Hepatocyte (in vitro differentiated cells): Measurements from ENCODE around the gene MACROD2. TPM values are rescaled to one million over a fixed set of nuclear protein-coding genes. Genes with fewer than 3 reads are reported as not detected.

Experiments used
- DNase-seq: peaks from one replicate; pipeline ENCODE4 v3.0.0-alpha.2; 2016; ENCODE audit warnings: low spot score
- H2AFZ ChIP-seq: fragments of 200-600 bp; sonication (generic); 2 replicates; pipeline ENCODE4 v1.6.0; 2016; ENCODE audit warnings: antibody characterized with exemption, mild to moderate bottlenecking
- H3K27ac ChIP-seq: fragments of 200-600 bp; sonication (generic); 2 replicates; pipeline ENCODE4 v1.5.1; 2016; ENCODE audit warnings: mild to moderate bottlenecking
- H3K27me3 ChIP-seq: fragments of 200-600 bp; sonication (generic); 2 replicates; pipeline ENCODE4 v1.6.1; 2016
- H3K36me3 ChIP-seq: fragments of 200-600 bp; sonication (generic); replicated peaks from 2 replicates; pipeline ENCODE4 v1.5.1; 2016; ENCODE audit warnings: low read depth; ENCODE audit not compliant: insufficient read depth
- H3K4me1 ChIP-seq: fragments of 200-600 bp; sonication (generic); 2 replicates; pipeline ENCODE4 v1.5.1; 2016; ENCODE audit warnings: mild to moderate bottlenecking, moderate library complexity; ENCODE audit not compliant: insufficient read depth
- H3K4me2 ChIP-seq: fragments of 200-600 bp; sonication (generic); 2 replicates; pipeline ENCODE4 v1.6.0; 2016
- H3K4me3 ChIP-seq: fragments of 200-600 bp; sonication (generic); 2 replicates; pipeline ENCODE4 v1.5.1; 2016; ENCODE audit warnings: mild to moderate bottlenecking
- H3K79me2 ChIP-seq: fragments of 200-600 bp; sonication (generic); 2 replicates; pipeline ENCODE4 v1.6.0; 2017; ENCODE audit warnings: mild to moderate bottlenecking
- H3K9me2 ChIP-seq: fragments of 200-600 bp; sonication (generic); replicated peaks from 2 replicates; pipeline ENCODE4 v1.6.0; 2017; ENCODE audit warnings: mild to moderate bottlenecking; ENCODE audit not compliant: insufficient read depth
- H3K9me3 ChIP-seq: fragments of 200-600 bp; sonication (generic); 2 replicates; pipeline ENCODE4 v1.5.1; 2016; ENCODE audit warnings: low read depth, mild to moderate bottlenecking
- H4K20me1 ChIP-seq: fragments of 200-600 bp; sonication (generic); 2 replicates; pipeline ENCODE4 v1.6.0; 2016; ENCODE audit warnings: mild to moderate bottlenecking; ENCODE audit not compliant: insufficient read depth, poor library complexity, severe bottlenecking
- CTCF ChIP-seq: fragments of 200-600 bp; sonication (generic); IDR thresholded peaks from 2 replicates; pipeline ENCODE4 v1.5.1; 2016; ENCODE audit warnings: antibody characterized with exemption, mild to moderate bottlenecking; ENCODE audit not compliant: poor library complexity
- EZH2 ChIP-seq: fragments of 200-600 bp; sonication (generic); IDR thresholded peaks from 2 replicates; pipeline ENCODE4 v1.6.1; 2016; ENCODE audit warnings: antibody characterized with exemption, mild to moderate bottlenecking, borderline replicate concordance
- EZH2phosphoT487 ChIP-seq: fragments of 200-600 bp; sonication (generic); IDR thresholded peaks from one replicate; pipeline ENCODE4 v1.6.1; 2018; ENCODE audit warnings: antibody characterized with exemption, mild to moderate bottlenecking, low read depth, moderate library complexity; ENCODE audit not compliant: unreplicated experiment, severe bottlenecking
- WGBS: methylation state at CpG from one replicate; pipeline ENCODE4 v1.1.6; 2016; ENCODE audit warnings: low lambda C conversion rate; ENCODE audit errors: missing lambda C conversion rate; 5-methylcytosine and 5-hydroxymethylcytosine counted together
- polyA plus RNA-seq: library from polyadenylated mRNA; unstranded; fragments of >200 nt; fragmentation: Nextera tagmentation; extraction: Ambion mirVana; gene quantifications from 2 replicates; pipeline ENCODE4 v1.2.1, GENCODE V29; 2016
- total RNA-seq: library from RNA; depleted of rRNA; stranded (reverse); fragments of >200 nt; gene quantifications from 2 replicates; pipeline ENCODE4 v1.2.3, GENCODE V29; 2014

Gene MACROD2
- total and polyA plus RNA-seq, 2 experiments from 2014 or later = 2.4 to 3.1 TPM

DNA sequence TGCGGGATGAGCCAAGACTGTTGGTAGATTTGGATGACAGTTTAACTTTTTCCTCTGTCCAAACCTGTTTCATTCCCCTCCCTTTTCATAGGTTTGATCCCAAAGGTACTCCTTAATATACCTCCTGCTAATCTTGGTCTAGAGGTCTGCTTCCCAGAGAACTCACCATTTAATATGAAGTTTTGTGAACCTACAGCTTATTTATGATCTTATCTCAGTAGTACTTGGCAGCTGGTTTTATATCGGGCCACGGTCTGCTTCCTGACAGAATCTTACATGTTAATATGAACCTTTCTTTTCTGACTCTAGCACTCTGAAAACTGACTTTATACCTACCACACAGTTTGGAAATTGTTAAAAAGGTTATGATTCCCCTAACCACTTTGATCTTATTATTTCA, 138.7 kb downstream of the MACROD2 start:
- WGBS = 95% methylated on average over 3 of the region's 3 CpGs
- H3K36me3 ChIP-seq = no peaks in the 10 kb centered on the region
- no peak overlapping the region for H3K27ac ChIP-seq
- H3K4me2 ChIP-seq = no peak overlapping the region
- no peak for DNase-seq
- H4K20me1 ChIP-seq = no peaks in the 10 kb centered on the region
- no peaks in the 10 kb centered on the region for H3K79me2 ChIP-seq
- H2AFZ ChIP-seq = no peak overlapping the region
- H3K9me2 ChIP-seq = no peaks in the 10 kb centered on the region
- TF ChIP-seq EZH2phosphoT487 (no peak), EZH2 (no peak), CTCF (no peak)
- H3K27me3 ChIP-seq = no peaks in the 10 kb centered on the region
- H3K4me3 ChIP-seq = no peak overlapping the region
- no peaks in the 10 kb centered on the region for H3K4me1 ChIP-seq
- no peaks in the 10 kb centered on the region for H3K9me3 ChIP-seq

- 17% methylated on average over 5 of the region's 5 CpGs for WGBS
- Histone ChIP-seq H3K79me2 (no peaks in the 10 kb centered on the region), H3K36me3 (no peaks in the 10 kb centered on the region), H2AFZ (no peak overlapping the region), H3K4me3 (no peak overlapping the region), H4K20me1 (no peaks in the 10 kb centered on the region), H3K9me3 (no peaks in the 10 kb centered on the region), H3K27ac (no peak overlapping the region), H3K4me2 (peak overlapping the region; percentile 39), H3K4me1 (peaks cover 18% of the 10 kb centered on the region), H3K9me2 (no peaks in the 10 kb centered on the region), H3K27me3 (no peaks in the 10 kb centered on the region)
- DNase-seq = peak; percentile 85
- TF ChIP-seq EZH2 = no peak
- TF ChIP-seq CTCF = peak; percentile 79
These were observed 146.9 kb downstream of the MACROD2 start for GRCh38 chr20:14142171-14142570.

DNA sequence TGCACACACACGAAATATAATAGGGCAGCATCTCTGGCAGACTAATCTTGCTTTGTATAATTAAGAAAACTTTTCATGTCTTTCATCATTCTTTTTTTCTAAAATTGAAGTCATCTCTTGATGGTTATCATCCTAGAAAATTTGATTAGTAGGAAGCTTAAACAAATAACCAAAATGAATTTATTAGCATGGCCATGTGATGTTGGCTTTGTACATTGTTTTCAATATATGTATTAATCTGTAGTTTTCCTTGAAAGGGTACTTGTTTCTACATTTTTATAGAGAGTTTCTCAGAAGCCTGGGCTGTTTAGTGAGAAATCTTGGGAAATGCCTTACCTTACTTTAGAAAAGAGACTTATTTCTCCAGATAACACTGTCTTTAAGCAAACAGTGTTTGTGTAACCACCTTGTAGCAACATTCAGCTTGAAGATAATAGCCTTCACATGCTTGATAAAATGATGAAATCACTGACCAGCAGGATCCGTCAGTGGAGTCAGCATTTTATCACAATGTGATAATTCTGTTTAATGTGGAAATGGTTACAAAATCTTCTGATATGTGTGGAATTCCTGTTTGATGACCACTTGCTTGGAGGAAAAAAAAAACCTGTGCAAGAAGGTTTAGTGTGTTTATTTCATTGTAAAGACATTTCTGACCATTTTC, 147.8 kb downstream of the MACROD2 start:
- no peak overlapping the region for H3K4me3 ChIP-seq
- no peaks in the 10 kb centered on the region for H3K27me3 ChIP-seq
- H3K4me1 ChIP-seq = peaks cover 18% of the 10 kb centered on the region
- no peak overlapping the region for H2AFZ ChIP-seq
- WGBS = 28% methylated on average over 2 of the region's 2 CpGs
- peak; percentile 46 for DNase-seq
- H3K9me2 ChIP-seq = no peaks in the 10 kb centered on the region
- H3K4me2 ChIP-seq = peak overlapping the region; percentile 39
- H4K20me1 ChIP-seq = no peaks in the 10 kb centered on the region
- H3K9me3 ChIP-seq = no peaks in the 10 kb centered on the region
- no peak for TF ChIP-seq EZH2
- no peak for TF ChIP-seq CTCF
- TF ChIP-seq EZH2phosphoT487 = no peak
- no peaks in the 10 kb centered on the region for H3K36me3 ChIP-seq
- peak overlapping the region; percentile 38 for H3K27ac ChIP-seq
- H3K79me2 ChIP-seq = no peaks in the 10 kb centered on the region
